ENCODE results near the gene LHFPL6. TPM values are rescaled to one million over a fixed set of nuclear protein-coding genes. Genes with fewer than 3 reads are reported as not detected.

Gene LHFPL6
- total and polyA plus RNA-seq, 3 donors from 2014 or later, result 37.3 to 65.5 (median 52.1) TPM

DNA sequence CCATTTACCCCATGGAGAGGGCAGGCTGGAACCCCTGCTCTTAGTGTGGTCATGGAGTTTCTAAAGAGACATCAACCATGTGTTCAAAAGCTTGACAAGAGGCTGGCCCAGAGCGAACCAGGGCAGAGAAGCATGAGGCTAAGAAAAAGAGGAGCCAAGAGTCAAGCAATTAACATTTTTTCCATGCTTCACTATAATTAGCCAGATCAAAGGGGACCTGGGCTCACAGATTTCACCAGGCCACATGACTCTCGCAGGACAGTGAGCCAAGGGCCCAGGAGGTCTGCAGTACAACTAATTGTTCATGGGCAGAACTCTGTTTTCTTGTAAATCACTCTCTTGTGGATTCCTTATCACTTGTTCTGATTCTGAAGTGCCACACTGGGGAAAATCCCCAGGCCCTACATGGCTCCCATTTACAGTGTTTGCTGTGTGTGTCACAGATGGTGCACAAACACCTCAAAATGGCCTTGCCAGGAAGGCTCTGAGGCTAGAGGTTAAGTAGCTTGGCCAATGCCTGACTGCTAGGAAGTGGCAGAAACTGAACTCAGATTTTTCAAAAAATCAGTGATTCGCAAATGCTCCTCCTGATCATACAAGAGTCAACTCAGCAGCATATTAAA, 101.2 kb downstream of the LHFPL6 start:
- Histone ChIP-seq H3K9me3 (no peaks in the 10 kb centered on the region), H3K4me1 (peaks cover 7% of the 10 kb centered on the region), H3K36me3 (ENCODE audit: low read depth, missing control alignments) (no peaks in the 10 kb centered on the region), H3K4me3 (no peak overlapping the region), H3K27me3 (no peaks in the 10 kb centered on the region), H3K27ac (no peak overlapping the region)
- no peak for TF ChIP-seq POLR2A (IDR thresholded peaks at IDR 0.05)
- TF ChIP-seq, protein P1, sequence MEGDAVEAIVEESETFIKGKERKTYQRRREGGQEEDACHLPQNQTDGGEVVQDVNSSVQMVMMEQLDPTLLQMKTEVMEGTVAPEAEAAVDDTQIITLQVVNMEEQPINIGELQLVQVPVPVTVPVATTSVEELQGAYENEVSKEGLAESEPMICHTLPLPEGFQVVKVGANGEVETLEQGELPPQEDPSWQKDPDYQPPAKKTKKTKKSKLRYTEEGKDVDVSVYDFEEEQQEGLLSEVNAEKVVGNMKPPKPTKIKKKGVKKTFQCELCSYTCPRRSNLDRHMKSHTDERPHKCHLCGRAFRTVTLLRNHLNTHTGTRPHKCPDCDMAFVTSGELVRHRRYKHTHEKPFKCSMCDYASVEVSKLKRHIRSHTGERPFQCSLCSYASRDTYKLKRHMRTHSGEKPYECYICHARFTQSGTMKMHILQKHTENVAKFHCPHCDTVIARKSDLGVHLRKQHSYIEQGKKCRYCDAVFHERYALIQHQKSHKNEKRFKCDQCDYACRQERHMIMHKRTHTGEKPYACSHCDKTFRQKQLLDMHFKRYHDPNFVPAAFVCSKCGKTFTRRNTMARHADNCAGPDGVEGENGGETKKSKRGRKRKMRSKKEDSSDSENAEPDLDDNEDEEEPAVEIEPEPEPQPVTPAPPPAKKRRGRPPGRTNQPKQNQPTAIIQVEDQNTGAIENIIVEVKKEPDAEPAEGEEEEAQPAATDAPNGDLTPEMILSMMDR (IDR thresholded peaks at IDR 0.05), result no peak
- DNase-seq, result peak; percentile 62
- WGBS, 2 donors, result 68 to 72% methylated on average over 3 of the region's 3 CpGs
- intact Hi-C loops (cut with DNase I; ENCODE audit: low total_unique reads), result no loop called here

DNA sequence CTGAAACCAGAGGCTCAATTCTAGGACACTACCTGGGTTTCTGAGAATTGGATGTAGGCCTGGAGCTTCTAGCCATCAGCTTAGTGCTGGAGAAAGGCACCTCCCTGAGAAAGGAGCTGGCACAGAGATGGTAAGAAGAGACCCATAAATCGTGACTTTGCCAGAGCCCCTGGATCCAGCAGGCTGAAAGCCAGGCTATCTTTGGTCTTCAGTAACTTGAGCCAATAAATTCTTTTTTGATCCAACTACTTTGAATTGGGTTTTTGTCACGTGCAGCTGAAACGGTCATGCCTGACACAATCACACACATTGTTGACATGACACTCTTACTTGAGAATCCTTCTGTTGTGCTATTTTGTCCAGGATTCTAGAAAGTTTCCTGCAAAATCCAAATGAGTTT, 103.4 kb downstream of the LHFPL6 start:
- intact Hi-C loops (cut with DNase I; ENCODE audit: low total_unique reads), result no loop called here
- Histone ChIP-seq H3K36me3 (ENCODE audit: low read depth, missing control alignments) (no peaks in the 10 kb centered on the region), H3K27ac (no peak overlapping the region), H3K9me3 (no peaks in the 10 kb centered on the region), H3K27me3 (no peaks in the 10 kb centered on the region), H3K4me3 (no peak overlapping the region), H3K4me1 (peaks cover 7% of the 10 kb centered on the region)
- TF ChIP-seq, protein P1 (IDR thresholded peaks at IDR 0.05), result no peak
- TF ChIP-seq POLR2A (IDR thresholded peaks at IDR 0.05), result no peak
- no peak for DNase-seq
- 71 to 74% methylated on average over 3 of the region's 3 CpGs for WGBS, 2 donors

DNA sequence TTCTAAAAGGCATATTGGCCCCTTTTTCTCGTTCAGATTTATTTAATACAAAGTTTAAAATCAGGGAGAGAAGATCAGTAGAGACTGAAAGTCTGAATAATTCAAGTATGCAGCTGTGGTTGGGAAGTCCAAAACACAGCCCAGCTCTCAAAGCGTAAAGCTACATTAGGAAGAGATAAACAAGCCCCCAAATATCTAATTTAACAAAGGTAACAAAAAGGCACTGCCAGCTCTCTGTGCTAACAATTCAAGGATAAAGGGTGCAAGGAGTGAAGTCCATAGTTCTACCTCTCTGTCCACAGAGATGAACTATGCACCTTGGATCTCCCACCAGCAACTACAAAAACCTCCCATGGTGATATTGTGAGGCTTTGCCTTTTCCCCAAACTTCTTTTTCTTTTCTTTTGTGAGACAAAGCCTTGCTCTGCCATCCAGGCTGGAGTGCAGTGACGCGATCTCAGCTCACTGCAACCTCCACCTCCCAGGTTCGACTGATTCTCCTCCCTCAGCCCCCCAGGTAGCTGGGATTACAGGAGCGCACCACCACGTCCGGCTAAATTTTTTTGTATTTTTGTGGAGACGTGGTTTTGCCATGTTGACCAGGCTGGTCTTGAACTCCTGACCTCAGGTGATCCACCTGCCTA, 104.4 kb downstream of the LHFPL6 start:
- 88 to 91% methylated on average over 9 of the region's 9 CpGs for WGBS, 2 donors
- no peak for DNase-seq

DNA sequence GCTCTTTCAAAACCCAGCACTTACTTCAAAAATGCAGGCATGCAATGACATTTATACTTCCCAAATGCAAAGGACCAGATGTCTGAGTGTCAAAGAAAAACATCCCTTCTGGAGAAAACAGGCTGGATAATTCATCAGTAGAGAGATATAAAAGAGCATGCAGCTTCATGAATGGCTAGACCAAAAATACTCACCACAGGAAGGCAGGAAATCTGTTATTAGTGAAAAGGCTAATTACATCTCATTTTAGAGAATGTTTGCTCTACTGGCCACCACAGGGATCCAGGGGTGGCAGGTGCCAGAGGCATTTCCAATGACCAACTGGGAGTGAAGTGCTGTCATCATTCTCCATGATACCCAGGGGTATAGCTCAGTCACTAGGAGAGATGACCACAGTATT, 106.5 kb downstream of the LHFPL6 start:
- intact Hi-C loops (cut with DNase I; ENCODE audit: low total_unique reads), result no loop called here
- no peak overlapping the region for H3K4me3 ChIP-seq
- no peak overlapping the region for H3K27ac ChIP-seq
- H3K4me1 ChIP-seq, result peaks cover 6% of the 10 kb centered on the region
- no peaks in the 10 kb centered on the region for H3K9me3 ChIP-seq
- TF ChIP-seq, protein P1 (IDR thresholded peaks at IDR 0.05), result no peak
- no peak for TF ChIP-seq POLR2A (IDR thresholded peaks at IDR 0.05)
- DNase-seq, result no peak
- H3K27me3 ChIP-seq, result no peaks in the 10 kb centered on the region
- H3K36me3 ChIP-seq (ENCODE audit: low read depth, missing control alignments), result no peaks in the 10 kb centered on the region

More for the DNA sequence above, 104.4 kb downstream of the LHFPL6 start:
- TF ChIP-seq POLR2A (IDR thresholded peaks at IDR 0.05), result no peak
- TF ChIP-seq, protein P1 (IDR thresholded peaks at IDR 0.05), result no peak
- Histone ChIP-seq H3K9me3 (no peaks in the 10 kb centered on the region), H3K27me3 (no peaks in the 10 kb centered on the region), H3K4me1 (peaks cover 12% of the 10 kb centered on the region), H3K4me3 (no peak overlapping the region), H3K36me3 (ENCODE audit: low read depth, missing control alignments) (no peaks in the 10 kb centered on the region), H3K27ac (no peak overlapping the region)
- intact Hi-C loops (cut with DNase I; ENCODE audit: low total_unique reads), result no loop called here

DNA sequence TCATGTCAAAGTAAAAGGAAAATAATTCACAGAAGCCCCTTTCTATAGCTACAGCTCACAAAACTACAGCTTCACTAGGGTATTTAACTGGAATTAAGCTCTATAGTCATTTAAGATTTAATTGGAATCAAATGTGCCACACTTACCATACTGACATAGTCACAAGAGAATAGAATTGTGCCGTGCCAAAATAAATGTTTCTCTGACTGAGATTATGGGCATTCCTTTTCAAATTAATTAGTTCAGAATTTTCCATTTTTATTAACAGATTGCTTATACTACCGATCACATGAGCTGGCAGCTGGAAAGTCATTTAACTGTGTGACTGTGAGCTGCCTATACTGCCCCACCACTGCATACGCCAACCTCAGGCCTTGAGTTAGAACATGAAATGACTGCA, 108.4 kb downstream of the LHFPL6 start:
- peaks cover 8% of the 10 kb centered on the region for H3K4me1 ChIP-seq
- no peaks in the 10 kb centered on the region for H3K36me3 ChIP-seq (ENCODE audit: low read depth, missing control alignments)
- H3K27ac ChIP-seq, result no peak overlapping the region
- TF ChIP-seq, protein P1 (IDR thresholded peaks at IDR 0.05), result no peak
- no peak for TF ChIP-seq POLR2A (IDR thresholded peaks at IDR 0.05)
- no peaks in the 10 kb centered on the region for H3K9me3 ChIP-seq
- 80 to 82% methylated on average over 3 of the region's 3 CpGs for WGBS, 2 donors
- no peak for DNase-seq
- no peak overlapping the region for H3K4me3 ChIP-seq
- H3K27me3 ChIP-seq, result no peaks in the 10 kb centered on the region
- intact Hi-C loops (cut with DNase I; ENCODE audit: low total_unique reads), result no loop called here
